GM12878 (cell line): ENCODE measurements around the gene PYGO2. TPM values are rescaled to one million over a fixed set of nuclear protein-coding genes. Genes with fewer than 3 reads are reported as not detected.

Experiments
- ASH2L ChIP-seq: fragments of 300-600, 200-600 bp; sonication (generic); IDR thresholded peaks from 2 replicates; pipeline ENCODE4 v1.6.1; 2017; ENCODE audit warnings: low read depth, mild to moderate bottlenecking, borderline replicate concordance
- EGR1 ChIP-seq, 2 experiments: IDR thresholded peaks; 1 replicate in 1 of 2; 2 replicates in 1 of 2; pipeline ENCODE4 v1.6.1; 2011 to 2012; ENCODE audit warnings: low read depth in 2 of 2, low read length in 2 of 2, borderline replicate concordance in 1 of 2, mild to moderate bottlenecking in 1 of 2, moderate library complexity in 1 of 2
- ESRRA ChIP-seq: IDR thresholded peaks from 2 replicates; pipeline ENCODE4 v1.6.1; 2012; ENCODE audit warnings: mild to moderate bottlenecking, low read length, improper control_type of control experiment
- KLF5 ChIP-seq: fragments of 450-650 bp; IDR thresholded peaks from 2 replicates; pipeline ENCODE4 v1.6.1; 2014; ENCODE audit warnings: mild to moderate bottlenecking; ENCODE audit not compliant: partially characterized antibody
- LARP7 ChIP-seq: fragments of 450-650 bp; IDR thresholded peaks from 2 replicates; pipeline ENCODE4 v1.6.1; 2017; ENCODE audit warnings: mild to moderate bottlenecking
- MXI1 ChIP-seq: fragments of 150-350 bp; IDR thresholded peaks from 2 replicates; pipeline ENCODE4 v1.6.1; 2011; ENCODE audit warnings: low read depth, mild to moderate bottlenecking, inconsistent platforms, low read length, improper control_type of control experiment
- MYC ChIP-seq: IDR thresholded peaks from 2 replicates; pipeline ENCODE4 v1.6.1; 2011; ENCODE audit warnings: mild to moderate bottlenecking, low read length, moderate library complexity, inconsistent platforms; ENCODE audit not compliant: insufficient read depth, insufficient replicate concordance, insufficient read length, severe bottlenecking
- NFYB ChIP-seq: IDR thresholded peaks from 2 replicates; pipeline ENCODE4 v1.6.1; 2011; ENCODE audit warnings: low read depth, mild to moderate bottlenecking, low read length, improper control_type of control experiment, moderate library complexity; ENCODE audit not compliant: insufficient read depth
- PAX5 ChIP-seq: IDR thresholded peaks from 2 replicates; pipeline ENCODE4 v1.6.1; 2011; ENCODE audit warnings: low read depth, low read length, borderline replicate concordance
- RAD21 ChIP-seq: IDR thresholded peaks from 2 replicates; pipeline ENCODE4 v1.6.1; 2011; ENCODE audit warnings: mild to moderate bottlenecking, low read depth, low read length, moderate library complexity; ENCODE audit not compliant: insufficient read depth
- SP1 ChIP-seq: IDR thresholded peaks from one replicate; pipeline ENCODE4 v1.6.1; 2011; ENCODE audit warnings: low read depth, low read length
- WRNIP1 ChIP-seq: IDR thresholded peaks from 2 replicates; pipeline ENCODE4 v1.6.1; 2011; ENCODE audit warnings: low read depth, low read length, improper control_type of control experiment, borderline replicate concordance
- ZBTB33 ChIP-seq: fragments of 450-650 bp; IDR thresholded peaks from 2 replicates; pipeline ENCODE4 v1.6.1; 2017; ENCODE audit warnings: mild to moderate bottlenecking
- ZBTB40 ChIP-seq: fragments of 450-650 bp; IDR thresholded peaks from 2 replicates; pipeline ENCODE4 v1.6.1; 2016; ENCODE audit warnings: mild to moderate bottlenecking, moderate library complexity, borderline replicate concordance
- ZNF274 ChIP-seq: IDR thresholded peaks from one replicate; pipeline ENCODE4 v1.8.0; 2011; ENCODE audit not compliant: insufficient read length, insufficient read depth
- polyA plus RNA-seq, 11 experiments: library from polyadenylated mRNA; depleted of rRNA in 4 of 11; unstranded in 6 of 11; stranded (reverse) in 5 of 11; fragments of >200 nt; fragmentation: Nextera tagmentation in 4 of 11; fragmentation: Illumina TruSeq in 1 of 11; extraction: Ambion mirVana in 4 of 11; extraction: Trizol in 1 of 11; gene quantifications; 1 replicate in 1 of 11; 2 replicates in 10 of 11; pipeline versions ENCODE4 v1.2.1 to v1.2.3, GENCODE V29; 2011 to 2016; ENCODE audit warnings: inconsistent platforms in 2 of 11, missing spikeins in 2 of 11, low read depth in 1 of 11
- total RNA-seq, 4 experiments: library from RNA; depleted of rRNA in 3 of 4; stranded (reverse); fragments of >200 nt in 3 of 4; fragmentation: Illumina TruSeq in 1 of 4; extraction: Trizol in 1 of 4; gene quantifications; 2 replicates each; pipeline versions ENCODE4 v1.2.1 to v1.2.3, GENCODE V29; 2013 to 2021
- TF ChIP-seq, protein P1 (sequence below): fragments of 450-650 bp; conservative IDR thresholded peaks from 2 replicates; pipeline ENCODE4 v1.6.1; 2017; ENCODE audit warnings: mild to moderate bottlenecking, moderate library complexity
- TF ChIP-seq, protein P2 (sequence below): fragments of 150-350 bp; IDR thresholded peaks from 2 replicates; pipeline ENCODE4 v1.6.1; 2016; ENCODE audit warnings: low read depth, low read length

PYGO2 gene
- total and polyA plus RNA-seq, 10 of the 15 experiments (the other 5 are each of a cell fraction or from before 2014, with no cell fraction given) = 8.1 to 33.8 (median 23.5) TPM

GRCh38 chr1:155000726-155001424 lies 39.3 kb upstream of the PYGO2 start (continued):
- TF ChIP-seq, protein P1, sequence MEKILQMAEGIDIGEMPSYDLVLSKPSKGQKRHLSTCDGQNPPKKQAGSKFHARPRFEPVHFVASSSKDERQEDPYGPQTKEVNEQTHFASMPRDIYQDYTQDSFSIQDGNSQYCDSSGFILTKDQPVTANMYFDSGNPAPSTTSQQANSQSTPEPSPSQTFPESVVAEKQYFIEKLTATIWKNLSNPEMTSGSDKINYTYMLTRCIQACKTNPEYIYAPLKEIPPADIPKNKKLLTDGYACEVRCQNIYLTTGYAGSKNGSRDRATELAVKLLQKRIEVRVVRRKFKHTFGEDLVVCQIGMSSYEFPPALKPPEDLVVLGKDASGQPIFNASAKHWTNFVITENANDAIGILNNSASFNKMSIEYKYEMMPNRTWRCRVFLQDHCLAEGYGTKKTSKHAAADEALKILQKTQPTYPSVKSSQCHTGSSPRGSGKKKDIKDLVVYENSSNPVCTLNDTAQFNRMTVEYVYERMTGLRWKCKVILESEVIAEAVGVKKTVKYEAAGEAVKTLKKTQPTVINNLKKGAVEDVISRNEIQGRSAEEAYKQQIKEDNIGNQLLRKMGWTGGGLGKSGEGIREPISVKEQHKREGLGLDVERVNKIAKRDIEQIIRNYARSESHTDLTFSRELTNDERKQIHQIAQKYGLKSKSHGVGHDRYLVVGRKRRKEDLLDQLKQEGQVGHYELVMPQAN = peak; percentile 3
- TF ChIP-seq MYC = peak; percentile 65
- TF ChIP-seq SP1 = peak; percentile 98
- TF ChIP-seq LARP7 = peak; percentile 69
- TF ChIP-seq EGR1 (IDR thresholded peaks at IDR 0.05; ENCODE audit: borderline replicate concordance in 1 of 2, low read depth in 2 of 2, low read length in 2 of 2) = peak in 1 of 2 experiments; percentile 62; a peak in 1 of 3 replicates
- TF ChIP-seq WRNIP1 = no peak
- no peak for TF ChIP-seq ZNF274
- 0 out of 2 replicates have a peak, but pooled peaks have one; percentile 59 for TF ChIP-seq ASH2L
- no peak for TF ChIP-seq RAD21
- TF ChIP-seq, protein P2, sequence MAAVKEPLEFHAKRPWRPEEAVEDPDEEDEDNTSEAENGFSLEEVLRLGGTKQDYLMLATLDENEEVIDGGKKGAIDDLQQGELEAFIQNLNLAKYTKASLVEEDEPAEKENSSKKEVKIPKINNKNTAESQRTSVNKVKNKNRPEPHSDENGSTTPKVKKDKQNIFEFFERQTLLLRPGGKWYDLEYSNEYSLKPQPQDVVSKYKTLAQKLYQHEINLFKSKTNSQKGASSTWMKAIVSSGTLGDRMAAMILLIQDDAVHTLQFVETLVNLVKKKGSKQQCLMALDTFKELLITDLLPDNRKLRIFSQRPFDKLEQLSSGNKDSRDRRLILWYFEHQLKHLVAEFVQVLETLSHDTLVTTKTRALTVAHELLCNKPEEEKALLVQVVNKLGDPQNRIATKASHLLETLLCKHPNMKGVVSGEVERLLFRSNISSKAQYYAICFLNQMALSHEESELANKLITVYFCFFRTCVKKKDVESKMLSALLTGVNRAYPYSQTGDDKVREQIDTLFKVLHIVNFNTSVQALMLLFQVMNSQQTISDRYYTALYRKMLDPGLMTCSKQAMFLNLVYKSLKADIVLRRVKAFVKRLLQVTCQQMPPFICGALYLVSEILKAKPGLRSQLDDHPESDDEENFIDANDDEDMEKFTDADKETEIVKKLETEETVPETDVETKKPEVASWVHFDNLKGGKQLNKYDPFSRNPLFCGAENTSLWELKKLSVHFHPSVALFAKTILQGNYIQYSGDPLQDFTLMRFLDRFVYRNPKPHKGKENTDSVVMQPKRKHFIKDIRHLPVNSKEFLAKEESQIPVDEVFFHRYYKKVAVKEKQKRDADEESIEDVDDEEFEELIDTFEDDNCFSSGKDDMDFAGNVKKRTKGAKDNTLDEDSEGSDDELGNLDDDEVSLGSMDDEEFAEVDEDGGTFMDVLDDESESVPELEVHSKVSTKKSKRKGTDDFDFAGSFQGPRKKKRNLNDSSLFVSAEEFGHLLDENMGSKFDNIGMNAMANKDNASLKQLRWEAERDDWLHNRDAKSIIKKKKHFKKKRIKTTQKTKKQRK = no peak
- TF ChIP-seq ZBTB40 = peak; percentile 78; the same call in 1 of the 2 replicates
- TF ChIP-seq ZBTB33 = 0 out of 2 replicates have a peak, but pooled peaks have one; percentile 29
- no peak; the same call in none of the 2 replicates for TF ChIP-seq MXI1
- TF ChIP-seq PAX5 = 0 out of 2 replicates have a peak, but pooled peaks have one; percentile 15
- TF ChIP-seq KLF5 = peak; percentile 82
- TF ChIP-seq NFYB = no peak
- TF ChIP-seq ESRRA = 0 out of 2 replicates have a peak, but pooled peaks have one; percentile 55
